Medulla oblongata (tissue), 1 donor: ENCODE results near the gene POLE3.
A peak's percentile ranks its signal among the peaks of the same experiment; 100 is the strongest.
"Not testable (repeated sequence)": the region's sequence is repeated elsewhere in the genome, so short reads cannot be mapped to it uniquely, and the experiment has no call there.

Source experiments
- DNase-seq: peaks from one replicate; pipeline ENCODE4 v3.0.0-alpha.2; 2015; ENCODE audit errors: extremely low spot score

The POLE3 gene

GRCh38 chr9:113403646-113404045 is 6.8 kb downstream of the POLE3 start:
- peak; percentile 26 for DNase-seq

- DNase-seq: peak; percentile 99
These were observed 9.3 kb downstream of the POLE3 start, which contains the start of gene ALAD for GRCh38 chr9:113401027-113401792. Gene ALAD (minus strand): TSS chr9:113401284. CDS start chr9:113393559, 7,725 bp downstream.

- DNase-seq: no peak
These were observed 10.8 kb downstream of the POLE3 start for GRCh38 chr9:113399646-113400200.

- DNase-seq: no peak
These were observed 11.7 kb downstream of the POLE3 start for GRCh38 chr9:113398796-113399195.

- DNase-seq: no peak
These were observed 13.3 kb downstream of the POLE3 start for GRCh38 chr9:113397203-113397631.

- no peak for DNase-seq
These were observed 15.2 kb downstream of the POLE3 start for GRCh38 chr9:113395000-113395861.

- peak; percentile 58 for DNase-seq
These were observed 17.2 kb downstream of the POLE3 start for GRCh38 chr9:113393281-113393680.

GRCh38 chr9:113391917-113392316 is 18.6 kb downstream of the POLE3 start:
- DNase-seq: no peak

- DNase-seq: no peak
These were observed 20.1 kb downstream of the POLE3 start for GRCh38 chr9:113390192-113390960.

GRCh38 chr9:113389451-113389850 is 21.0 kb downstream of the POLE3 start:
- no peak for DNase-seq

- DNase-seq: no peak
These were observed 21.6 kb downstream of the POLE3 start for GRCh38 chr9:113388833-113389232.

- DNase-seq: no peak
These were observed 22.8 kb downstream of the POLE3 start for GRCh38 chr9:113387560-113388230.

- no peak for DNase-seq
These were observed 23.7 kb downstream of the POLE3 start for GRCh38 chr9:113386571-113387393.

- peak; percentile 13 for DNase-seq
These were observed 28.5 kb downstream of the POLE3 start for GRCh38 chr9:113381909-113382411.

- DNase-seq: not testable (repeated sequence)
These were observed 29.0 kb downstream of the POLE3 start for GRCh38 chr9:113381441-113381840.

GRCh38 chr9:113380869-113381378 is 29.6 kb downstream of the POLE3 start:
- DNase-seq: no peak

GRCh38 chr9:113379829-113380210 is 30.7 kb downstream of the POLE3 start:
- not testable (repeated sequence) for DNase-seq

- not testable (repeated sequence) for DNase-seq
These were observed 31.2 kb downstream of the POLE3 start for GRCh38 chr9:113379094-113379828.
